H1 (cell line): ENCODE results near the gene RIMBP2. TPM values are rescaled to one million over a fixed set of nuclear protein-coding genes. Genes with fewer than 3 reads are reported as not detected.

ENCODE experiments used
- CTCF ChIA-PET: fragments of 300-600 bp; sonication (Branson Sonifier 250); formaldehyde crosslinking; loops from one replicate; lab custom pipeline; 2021; ENCODE audit not compliant: partially characterized antibody; lab: Charles Lee
- POLR2A ChIA-PET: fragments of 300-600 bp; sonication (Branson Sonifier 250); formaldehyde crosslinking; loops from one replicate; lab custom pipeline; 2021; ENCODE audit warnings: inconsistent platforms; ENCODE audit not compliant: partially characterized antibody; lab: Charles Lee
- DNase-seq, 2 experiments: peaks; one replicate each; pipeline versions ENCODE4 v3.0.0 to v3.0.0-alpha.2; 2010 to 2022; ENCODE audit warnings: low spot score in 2 of 2, low read depth in 1 of 2, mixed read lengths in 1 of 2
- FAIRE-seq: peaks from 2 replicates; lab custom pipeline; 2011; peaks lifted over from hg19 to GRCh38; lab: Jason Lieb, UNC
- H2AFZ ChIP-seq: 2 replicates; pipeline ENCODE4 v1.8.1; 2012; ENCODE audit warnings: low read length, inconsistent platforms
- H2AK5ac ChIP-seq: 2 replicates; pipeline ENCODE4 v1.6.1; 2013; ENCODE audit warnings: low read depth, low read length
- H2BK120ac ChIP-seq: replicated peaks from 2 replicates; pipeline ENCODE3; 2013; ENCODE audit warnings: low read depth, low read length, inconsistent platforms
- H2BK12ac ChIP-seq: 2 replicates; pipeline ENCODE4 v1.6.1; 2013; ENCODE audit warnings: low read depth, low read length
- H2BK15ac ChIP-seq: 2 replicates; pipeline ENCODE4 v1.6.1; 2013; ENCODE audit warnings: low read length
- H2BK20ac ChIP-seq: 2 replicates; pipeline ENCODE4 v1.6.1; 2013; ENCODE audit warnings: low read length
- H2BK5ac ChIP-seq: 2 replicates; pipeline ENCODE4 v1.6.1; 2013; ENCODE audit warnings: low read depth, low read length
- H3K14ac ChIP-seq: 2 replicates; pipeline ENCODE4 v1.6.1; 2013; ENCODE audit warnings: inconsistent platforms; ENCODE audit not compliant: insufficient read length
- H3K18ac ChIP-seq: 2 replicates; pipeline ENCODE4 v1.6.1; 2013; ENCODE audit warnings: low read length; ENCODE audit errors: extremely low read depth
- H3K23ac ChIP-seq: 2 replicates; pipeline ENCODE4 v1.6.1; 2013; ENCODE audit warnings: inconsistent platforms; ENCODE audit not compliant: insufficient read length
- H3K23me2 ChIP-seq: 2 replicates; pipeline ENCODE4 v1.6.1; 2013; ENCODE audit warnings: low read depth, low read length
- H3K27ac ChIP-seq: 2 replicates; pipeline ENCODE4 v1.6.1; 2011; ENCODE audit warnings: low read depth, low read length, inconsistent platforms
- H3K27me3 ChIP-seq, 4 experiments: replicated peaks in 1 of 4; 1 replicate in 1 of 4; 2 replicates in 3 of 4; pipeline versions ENCODE4 v1.6.1 to v1.8.1; 2011 to 2013; ENCODE audit warnings: low read length in 3 of 4, mild to moderate bottlenecking in 3 of 4, inconsistent platforms in 2 of 4, mixed read lengths in 2 of 4, moderate library complexity in 1 of 4; ENCODE audit not compliant: control insufficient read depth in 3 of 4, insufficient read depth in 3 of 4; ENCODE audit errors: extremely low read depth in 1 of 4
- H3K36me3 ChIP-seq, 4 experiments: 2 replicates each; pipeline versions ENCODE4 v1.6.1 to v1.8.1; 2011 to 2013; ENCODE audit warnings: mild to moderate bottlenecking in 4 of 4, low read length in 3 of 4, moderate library complexity in 2 of 4, control low read depth in 1 of 4, inconsistent platforms in 1 of 4; ENCODE audit not compliant: insufficient read depth in 4 of 4, control insufficient read depth in 2 of 4
- H3K4ac ChIP-seq: replicated peaks from 2 replicates; pipeline ENCODE3; 2013; ENCODE audit warnings: low read length, low read depth, mixed read lengths, inconsistent platforms; ENCODE audit not compliant: insufficient read length
- H3K4me1 ChIP-seq, 4 experiments: replicated peaks in 1 of 4; 1 replicate in 1 of 4; 2 replicates in 3 of 4; pipeline versions ENCODE4 v1.6.1 to v1.8.1; 2011 to 2013; ENCODE audit warnings: low read length in 3 of 4, inconsistent platforms in 2 of 4, mixed read lengths in 1 of 4; ENCODE audit not compliant: insufficient read depth in 4 of 4, control insufficient read depth in 3 of 4
- H3K4me2 ChIP-seq, 2 experiments: 2 replicates each; pipeline versions ENCODE4 v1.6.1 to v1.8.1; 2011 to 2013; ENCODE audit warnings: low read depth in 2 of 2, low read length in 2 of 2, control low read depth in 1 of 2, inconsistent platforms in 1 of 2, mild to moderate bottlenecking in 1 of 2; ENCODE audit not compliant: insufficient read depth in 1 of 2
- H3K4me3 ChIP-seq, 4 experiments: fragments of 200-600, 300-600 bp in 1 of 4; sonication (generic), shearing (Covaris generic), sonication (Bioruptor Twin) in 1 of 4; 2 replicates each; pipeline versions ENCODE4 v1.5.1 to v1.8.1; 2011 to 2016; ENCODE audit warnings: low read length in 4 of 4, low read depth in 3 of 4, control low read depth in 2 of 4, inconsistent platforms in 2 of 4, mild to moderate bottlenecking in 2 of 4, mixed read lengths in 1 of 4, moderate library complexity in 1 of 4; ENCODE audit not compliant: insufficient read depth in 2 of 4; ENCODE audit errors: extremely low read depth in 1 of 4
- H3K56ac ChIP-seq: replicated peaks from 2 replicates; pipeline ENCODE3; 2013; ENCODE audit warnings: low read depth, mild to moderate bottlenecking, mixed read lengths, low read length, inconsistent platforms; ENCODE audit not compliant: insufficient read length
- H3K79me1 ChIP-seq: 2 replicates; pipeline ENCODE4 v1.6.1; 2013; ENCODE audit warnings: low read depth, low read length, control low read depth
- H3K79me2 ChIP-seq, 2 experiments: 2 replicates each; pipeline versions ENCODE4 v1.6.1 to v1.8.1; 2012 to 2013; ENCODE audit warnings: low read length in 2 of 2, mild to moderate bottlenecking in 2 of 2, inconsistent platforms in 1 of 2; ENCODE audit not compliant: insufficient read depth in 2 of 2, control insufficient read depth in 1 of 2
- H3K9ac ChIP-seq, 4 experiments: replicated peaks in 1 of 4; 1 replicate in 1 of 4; 2 replicates in 3 of 4; pipeline versions ENCODE4 v1.6.1 to v1.8.1; 2011 to 2013; ENCODE audit warnings: low read depth in 3 of 4, low read length in 3 of 4, control low read depth in 2 of 4, mild to moderate bottlenecking in 2 of 4, moderate library complexity in 2 of 4, inconsistent platforms in 1 of 4; ENCODE audit errors: extremely low read depth in 1 of 4
- H3K9me3 ChIP-seq, 2 experiments: 2 replicates each; pipeline versions ENCODE4 v1.6.1 to v1.8.1; 2012 to 2013; ENCODE audit warnings: mild to moderate bottlenecking in 2 of 2, moderate library complexity in 2 of 2, control low read depth in 1 of 2, inconsistent platforms in 1 of 2, low read depth in 1 of 2, low read length in 1 of 2, mixed read lengths in 1 of 2; ENCODE audit not compliant: insufficient read depth in 2 of 2
- H4K20me1 ChIP-seq, 2 experiments: replicated peaks in 1 of 2; 2 replicates each; pipeline versions ENCODE3 to v1.8.1; 2011 to 2013; ENCODE audit warnings: inconsistent platforms in 2 of 2, low read length in 2 of 2, mild to moderate bottlenecking in 1 of 2; ENCODE audit not compliant: insufficient read depth in 2 of 2, control insufficient read depth in 1 of 2
- H4K5ac ChIP-seq: 2 replicates; pipeline ENCODE4 v1.6.1; 2013; ENCODE audit warnings: low read length, low read depth, mixed read lengths, inconsistent platforms; ENCODE audit not compliant: insufficient read length
- H4K8ac ChIP-seq: 2 replicates; pipeline ENCODE4 v1.8.0; 2013; ENCODE audit warnings: mild to moderate bottlenecking, moderate library complexity, low read length, inconsistent platforms; ENCODE audit not compliant: insufficient read depth; ENCODE audit errors: extremely low read depth
- H4K91ac ChIP-seq: replicated peaks from 2 replicates; pipeline ENCODE3; 2013; ENCODE audit warnings: low read length, mixed read lengths, inconsistent platforms; ENCODE audit not compliant: insufficient read length
- WGBS, 2 experiments: shearing (Covaris generic) in 1 of 2; methylation state at CpG; one replicate each; pipeline versions ENCODE4 v1.1.6 to v1.1.7; 2013 to 2015; ENCODE audit warnings: low lambda C conversion rate in 2 of 2, mixed read lengths in 2 of 2, inconsistent platforms in 1 of 2, low coverage in 1 of 2, missing lambda C conversion rate in 1 of 2; ENCODE audit not compliant: insufficient replicate concordance in 2 of 2, insufficient coverage in 1 of 2, insufficient read length in 1 of 2; ENCODE audit errors: extremely low coverage in 1 of 2, missing lambda C conversion rate in 1 of 2; 5-methylcytosine and 5-hydroxymethylcytosine counted together
- polyA plus RNA-seq, 7 experiments: library from polyadenylated mRNA; depleted of rRNA in 3 of 7; stranded (reverse) in 5 of 7; unstranded in 2 of 7; fragments of >200 nt in 5 of 7; fragments of 200-250 nt in 2 of 7; gene quantifications; 1 replicate in 5 of 7; 2 replicates in 1 of 7; 4 replicates in 1 of 7; pipeline versions ENCODE4 v1.2.1 to v1.2.3, GENCODE V29; 2011 to 2013; ENCODE audit warnings: missing spikeins in 2 of 7, mixed read lengths in 2 of 7
- total RNA-seq: library from RNA; stranded (reverse); fragmentation: NEBNext Ultra II Directional; extraction: Animal tissue kit (Norgen Biotek cat#: 25700); gene quantifications from 2 replicates; pipeline ENCODE4 v1.2.1, GENCODE V29; 2021
- TF ChIP-seq, protein P1 (sequence below): IDR thresholded peaks from 2 replicates; pipeline ENCODE4 v1.6.1; 2012; ENCODE audit warnings: inconsistent platforms

Gene RIMBP2
- total and polyA plus RNA-seq, 2 of the 8 experiments (the other 6 are each of a cell fraction or from before 2014, with no cell fraction given): 0.18 to 0.65 TPM

DNA sequence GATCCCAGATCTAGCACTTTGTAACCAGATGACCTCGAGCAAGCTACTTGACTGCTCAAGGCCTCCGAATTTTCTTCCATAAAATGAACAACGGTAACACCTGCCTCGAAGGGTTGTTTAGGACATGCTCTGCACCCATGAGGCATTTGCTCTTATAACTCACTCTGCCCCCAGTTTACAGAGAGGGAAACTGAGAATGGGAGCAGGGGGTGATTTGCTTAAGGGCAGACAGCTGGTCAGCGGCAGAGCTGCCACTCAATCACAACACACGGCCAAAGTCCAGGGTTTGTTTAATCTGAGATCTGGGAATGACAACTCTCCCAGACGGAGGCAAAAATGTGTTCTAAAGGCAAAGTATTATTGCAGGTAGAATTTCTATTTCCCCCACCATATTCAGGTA lies 156.3 kb downstream of the RIMBP2 start:
- Histone ChIP-seq H3K4me2 (no peak overlapping the region), H3K79me2 (no peaks in the 10 kb centered on the region), H2AFZ (no peak overlapping the region), H3K23me2 (no peaks in the 10 kb centered on the region; the same call in 1 of the 2 replicates), H3K9me3 (0 out of 4 replicates have a peak, but pooled peaks cover 0 to 5% of the 10 kb centered on the region in 2 experiments), H2AK5ac (no peak overlapping the region), H2BK20ac (no peak overlapping the region), H3K4me3 (no peak overlapping the region), H2BK5ac (no peak overlapping the region), H3K18ac (no peak overlapping the region), H4K5ac (no peak overlapping the region), H3K4ac (no peak overlapping the region), H3K14ac (no peak overlapping the region), H4K20me1 (no peaks in the 10 kb centered on the region), H3K56ac (no peak overlapping the region), H4K91ac (no peak overlapping the region), H3K9ac (no peak overlapping the region), H3K79me1 (no peaks in the 10 kb centered on the region), H3K27me3 (no peaks in the 10 kb centered on the region), H3K36me3 (no peaks in the 10 kb centered on the region), H2BK12ac (no peak overlapping the region), H3K27ac (no peak overlapping the region), H3K23ac (no peak overlapping the region), H2BK15ac (no peak overlapping the region), H2BK120ac (no peak overlapping the region), H4K8ac (no peak overlapping the region), H3K4me1 (no peaks in the 10 kb centered on the region)
- CTCF ChIA-PET: interaction anchor here (1.0 kb wide), 1 partner anchor 101 kb away, joined by 3 read pairs; no protein-coding TSS in a partner anchor
- no peak for FAIRE-seq
- POLR2A ChIA-PET: no interaction called here
- DNase-seq: no peak
- WGBS, 2 experiments: 95% methylated on average over 7 of the region's 7 CpGs; no CpG with 5 or more reads in 1 of the 2 experiments
- TF ChIP-seq, protein P1, sequence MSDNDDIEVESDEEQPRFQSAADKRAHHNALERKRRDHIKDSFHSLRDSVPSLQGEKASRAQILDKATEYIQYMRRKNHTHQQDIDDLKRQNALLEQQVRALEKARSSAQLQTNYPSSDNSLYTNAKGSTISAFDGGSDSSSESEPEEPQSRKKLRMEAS: no peak
